ENCODE data around the gene SFMBT1. TPM values are rescaled to one million over a fixed set of nuclear protein-coding genes. Genes with fewer than 3 reads are reported as not detected.
"Not testable (repeated sequence)": the region's sequence is repeated elsewhere in the genome, so short reads cannot be mapped to it uniquely, and the experiment has no call there.

SFMBT1 gene
- polyA plus RNA-seq, 2 of the 4 experiments (the other 2 are of a cell fraction): 7.0 to 9.9 TPM

GRCh38 chr3:53062905-53063304 lies 17.0 kb upstream of the SFMBT1 start:
- TF ChIP-seq CBX8 (IDR thresholded peaks at IDR 0.05) (no peak), PBX3 (IDR thresholded peaks at IDR 0.05) (no peak), HOXB5 (CRISPR knock-in tag; IDR thresholded peaks at IDR 0.05) (no peak), RCOR1 (IDR thresholded peaks at IDR 0.05; ENCODE audit: low read depth, low read length) (no peak), JUN (IDR thresholded peaks at IDR 0.05) (no peak), CBX2 (IDR thresholded peaks at IDR 0.05; ENCODE audit: borderline replicate concordance, low read depth) (no peak), FOSL2 (IDR thresholded peaks at IDR 0.05) (no peak), FOSL2 (CRISPR knock-in tag; IDR thresholded peaks at IDR 0.05) (no peak), HOXB13 (CRISPR knock-in tag; IDR thresholded peaks at IDR 0.05; ENCODE audit: low read depth) (no peak), ZC3H11A (IDR thresholded peaks at IDR 0.05) (no peak), MYC (IDR thresholded peaks at IDR 0.05; ENCODE audit: borderline replicate concordance, low read length) (no peak), USF2 (IDR thresholded peaks at IDR 0.05) (no peak), EHF (CRISPR knock-in tag; IDR thresholded peaks at IDR 0.05) (no peak), MAZ (IDR thresholded peaks at IDR 0.05; ENCODE audit: borderline replicate concordance, low read depth, low read length) (no peak), EHMT2 (IDR thresholded peaks at IDR 0.05; ENCODE audit: low read depth) (no peak), RNF2 (IDR thresholded peaks at IDR 0.05; ENCODE audit: borderline replicate concordance, low read depth) (no peak), SMC3 (IDR thresholded peaks at IDR 0.05) (no peak), HMGXB4 (CRISPR knock-in tag; IDR thresholded peaks at IDR 0.05; ENCODE audit: borderline replicate concordance) (no peak), FOSB (CRISPR knock-in tag; IDR thresholded peaks at IDR 0.05) (no peak), REST (IDR thresholded peaks at IDR 0.05) (no peak), POLR2AphosphoS2 (conservative IDR thresholded peaks at IDR 0.05; ENCODE audit: low read length) (no peak)
- ChIA-PET POLR2A (no interaction called here), CTCF (interaction anchor here (1.5 kb wide), 1 partner anchor 16 kb away, joined by 3 read pairs; no protein-coding TSS in a partner anchor)
- H3K4me1 ChIP-seq: no peaks in the 10 kb centered on the region
- no peak overlapping the region for H3K27ac ChIP-seq
- no peak overlapping the region for H3K4me3 ChIP-seq
- FAIRE-seq (no peak), ATAC-seq (no peak), DNase-seq (ENCODE audit: low read depth in 1 of 2, low spot score in 1 of 2) (no peak)
- H3K4me2 ChIP-seq: no peak overlapping the region
- WGBS (ENCODE audit: missing lambda C conversion rate): 63% methylated on average over 2 of the region's 2 CpGs
- H3K9me3 ChIP-seq: no peaks in the 10 kb centered on the region

- TF ChIP-seq PHF8 (IDR thresholded peaks at IDR 0.05; ENCODE audit: borderline replicate concordance, low read depth) (no peak), ZC3H11A (IDR thresholded peaks at IDR 0.05) (no peak), NR3C1 (IDR thresholded peaks at IDR 0.05) (no peak)
- ChIA-PET CTCF (interaction anchor here (0.8 to 1.8 kb wide), 3 partner anchors 10 to 20 kb away, joined by 3 to 10 read pairs (median 4); partner anchors contain the start of gene SFMBT1), POLR2A (no interaction called here)
- Histone ChIP-seq H3K4me1 (no peaks in the 10 kb centered on the region), H3K27ac (no peak overlapping the region), H3K9me3 (no peaks in the 10 kb centered on the region), H3K4me3 (no peak overlapping the region), H3K4me2 (no peak overlapping the region)
- WGBS (ENCODE audit: missing lambda C conversion rate): 77% methylated on average over 2 of the region's 2 CpGs
- FAIRE-seq (no peak), DNase-seq (ENCODE audit: low read depth in 1 of 2, low spot score in 1 of 2) (peak in 1 of 2 experiments; percentile 52), ATAC-seq (peak; percentile 94 to 98)
Measured at GRCh38 chr3:53056442-53056841, 10.6 kb upstream of the SFMBT1 start.

GRCh38 chr3:53054233-53054632 lies 8.4 kb upstream of the SFMBT1 start:
- H3K9me3 ChIP-seq; H3K4me3 ChIP-seq; H3K4me2 ChIP-seq; POLR2A ChIA-PET; H3K27ac ChIP-seq; ATAC-seq; DNase-seq (ENCODE audit: low read depth in 1 of 2, low spot score in 1 of 2); H3K4me1 ChIP-seq; FAIRE-seq: not testable (repeated sequence)
- 100% methylated on average over 4 of the region's 7 CpGs for WGBS (ENCODE audit: missing lambda C conversion rate)
- CTCF ChIA-PET: interaction anchor here (1.3 kb wide), 1 partner anchor 19 kb away, joined by 3 read pairs; no protein-coding TSS in a partner anchor
